ENCODE data around the gene FGF7.
"Not testable (repeated sequence)": the region's sequence is repeated elsewhere in the genome, so short reads cannot be mapped to it uniquely, and the experiment has no call there.

The FGF7 gene

DNA sequence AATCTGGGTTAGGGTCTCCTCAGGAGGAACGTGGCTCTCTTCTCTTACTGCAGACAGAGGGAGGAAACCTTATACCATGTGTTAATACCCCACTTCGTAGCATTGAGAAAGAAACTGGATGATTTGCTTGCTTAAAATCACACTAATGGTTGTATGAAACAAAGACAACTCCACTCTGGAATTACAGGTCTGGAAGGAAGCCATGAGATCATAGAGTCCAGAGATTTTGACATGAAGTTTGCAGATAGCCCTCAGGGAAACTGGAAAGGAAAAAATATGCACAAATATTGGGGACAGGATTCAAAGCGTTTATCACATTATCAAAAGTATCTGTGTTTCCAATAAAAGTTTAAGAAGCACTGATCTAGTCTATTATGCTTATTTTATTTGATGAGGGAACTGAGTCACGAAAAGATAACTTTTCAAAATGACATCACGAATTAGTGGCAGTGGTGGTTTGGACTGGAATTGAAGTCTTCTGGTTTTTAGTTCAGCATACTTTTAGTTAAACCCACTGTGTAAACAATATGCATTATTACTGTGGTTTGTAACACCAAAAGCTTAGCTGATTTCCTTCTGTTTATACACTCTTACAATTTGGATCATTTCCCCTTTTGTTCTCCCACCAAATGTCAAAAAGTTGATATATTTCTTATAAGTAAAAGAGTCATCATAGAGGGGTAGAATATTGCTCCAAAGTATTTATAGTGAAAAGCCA, 16.8 kb downstream of the FGF7 start:
- no peak for ATAC-seq

- ATAC-seq, result no peak
Measured at GRCh38 chr15:49441356-49441755, 18.3 kb downstream of the FGF7 start.

- ATAC-seq, result no peak
Measured at GRCh38 chr15:49441816-49442215, 18.8 kb downstream of the FGF7 start.

GRCh38 chr15:49452595-49452994, 29.6 kb downstream of the FGF7 start:
- no peak for ATAC-seq

GRCh38 chr15:49456166-49456565, 33.1 kb downstream of the FGF7 start:
- ATAC-seq, result no peak

DNA sequence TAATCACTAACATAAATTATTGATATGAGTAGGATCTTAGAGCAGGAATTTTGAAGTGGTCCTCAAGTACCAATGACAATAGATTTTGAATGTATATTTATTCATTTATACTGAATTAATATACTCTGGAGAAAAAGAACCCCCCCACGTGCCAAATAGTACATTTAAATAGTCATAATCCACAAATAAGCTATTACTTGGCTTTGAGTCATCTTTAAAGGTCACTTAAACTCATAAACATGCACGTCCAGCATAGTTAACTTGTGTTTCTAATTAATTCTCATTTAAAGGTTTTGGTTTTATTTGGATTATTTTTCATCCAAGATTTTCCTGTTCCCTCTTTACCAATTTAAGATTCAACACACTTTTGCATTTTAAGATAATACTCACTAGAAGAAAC, 35.1 kb downstream of the FGF7 start:
- ATAC-seq, result no peak

- no peak for ATAC-seq
Measured at GRCh38 chr15:49460411-49460941, 37.4 kb downstream of the FGF7 start.

DNA sequence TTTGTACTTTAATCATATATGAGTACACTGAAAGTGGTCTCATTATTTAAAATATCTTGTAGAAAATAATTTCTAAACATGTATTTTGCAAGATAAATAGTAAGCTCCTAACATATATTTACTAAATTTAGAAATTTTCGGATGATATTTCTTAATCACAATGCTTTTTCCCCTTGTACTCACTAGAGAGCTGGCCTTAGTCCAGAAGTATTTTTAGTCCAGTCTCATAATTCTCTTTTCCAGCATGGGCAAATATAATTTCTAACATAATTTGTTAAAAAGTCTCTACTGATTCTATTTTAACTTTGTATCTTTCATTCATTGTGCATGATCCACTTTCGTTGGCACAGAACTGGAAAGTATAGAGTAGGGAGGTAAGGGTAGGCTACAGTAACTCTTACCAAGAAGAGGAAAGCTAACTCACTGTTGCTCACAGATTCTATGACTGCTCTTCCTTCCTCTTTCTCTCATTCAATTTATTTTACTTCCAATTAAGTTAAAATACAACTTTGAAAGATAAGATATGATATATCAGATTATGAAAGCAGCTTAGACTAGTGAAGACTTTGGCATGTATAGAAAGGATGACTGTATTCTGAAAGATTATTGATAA, 39.3 kb downstream of the FGF7 start:
- ATAC-seq, result no peak

- ATAC-seq, result no peak
Measured at GRCh38 chr15:49464522-49464921, 41.5 kb downstream of the FGF7 start.

DNA sequence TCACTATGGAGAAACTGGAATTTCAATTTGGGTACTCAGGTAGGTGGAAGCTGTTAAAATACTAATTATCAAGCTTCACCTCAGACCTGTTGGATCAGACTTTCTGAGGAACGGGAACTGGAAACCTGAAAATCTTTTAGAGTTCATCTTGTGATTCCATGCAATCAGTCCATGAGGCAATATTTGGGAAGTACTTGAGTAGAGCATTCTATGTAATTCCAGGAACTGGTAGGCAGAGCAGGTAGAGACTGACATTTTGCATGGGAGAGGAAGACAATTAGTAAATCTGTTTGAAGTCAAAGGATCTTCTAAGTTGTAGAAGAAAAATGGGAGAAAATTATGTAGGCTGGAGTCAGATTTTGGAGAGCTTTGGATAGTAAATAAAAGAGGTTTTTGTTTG, 43.1 kb downstream of the FGF7 start:
- ATAC-seq, result no peak

DNA sequence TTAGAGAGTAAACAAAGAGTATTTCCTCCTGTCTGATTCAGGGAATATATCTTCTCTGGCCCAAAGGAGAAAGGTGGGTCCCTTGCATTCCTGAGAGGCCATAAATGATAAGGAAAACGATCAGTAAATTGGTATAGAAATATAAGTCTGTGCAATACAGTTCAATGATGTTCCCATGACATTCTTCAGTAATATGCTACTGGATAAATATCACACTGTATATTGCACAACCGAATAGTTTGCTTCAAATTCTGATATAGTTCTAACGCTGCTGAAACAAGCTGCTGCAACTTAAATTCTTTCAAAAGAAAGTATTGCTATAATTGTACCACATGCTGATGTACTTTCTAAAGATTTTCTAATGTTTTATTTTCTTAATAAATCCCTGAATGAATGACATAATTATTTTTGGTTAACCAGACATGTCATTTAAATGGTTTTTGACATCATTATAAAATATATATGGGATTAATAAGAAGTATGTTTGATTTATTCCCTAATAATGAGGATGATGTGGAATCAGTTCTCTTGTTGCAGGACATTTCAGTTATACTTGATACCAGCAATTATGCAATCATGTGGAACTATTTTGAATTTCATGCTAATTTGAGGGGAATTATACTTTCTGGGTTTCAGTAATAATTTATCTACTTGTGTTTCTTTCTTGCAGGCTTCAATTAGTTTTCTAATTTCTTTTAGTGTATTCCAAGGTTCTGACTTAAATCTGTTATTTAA, 44.9 kb downstream of the FGF7 start:
- no peak for ATAC-seq

DNA sequence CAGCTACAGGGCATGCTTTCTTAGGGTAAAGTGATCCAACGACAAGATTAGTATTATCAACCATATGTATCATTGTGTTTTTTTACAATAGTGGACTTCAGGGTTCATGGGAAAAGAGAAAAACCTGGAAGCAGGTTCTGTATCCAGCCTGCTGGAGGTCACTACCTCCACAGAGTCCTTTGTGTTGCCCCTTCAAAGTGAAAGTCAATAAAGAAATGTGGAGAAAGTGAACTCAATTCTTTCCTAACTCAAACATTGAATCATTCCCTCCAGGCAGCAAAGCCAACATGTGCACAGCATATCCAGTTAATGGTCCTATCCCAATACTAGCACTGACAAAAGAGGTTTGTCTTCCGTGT, 45.4 kb downstream of the FGF7 start:
- ATAC-seq, result no peak

GRCh38 chr15:49471248-49471647, 48.2 kb downstream of the FGF7 start:
- not testable (repeated sequence) for ATAC-seq

GRCh38 chr15:49471733-49472132, 48.7 kb downstream of the FGF7 start:
- peak in 1 of 2 donors; percentile 41 for ATAC-seq

DNA sequence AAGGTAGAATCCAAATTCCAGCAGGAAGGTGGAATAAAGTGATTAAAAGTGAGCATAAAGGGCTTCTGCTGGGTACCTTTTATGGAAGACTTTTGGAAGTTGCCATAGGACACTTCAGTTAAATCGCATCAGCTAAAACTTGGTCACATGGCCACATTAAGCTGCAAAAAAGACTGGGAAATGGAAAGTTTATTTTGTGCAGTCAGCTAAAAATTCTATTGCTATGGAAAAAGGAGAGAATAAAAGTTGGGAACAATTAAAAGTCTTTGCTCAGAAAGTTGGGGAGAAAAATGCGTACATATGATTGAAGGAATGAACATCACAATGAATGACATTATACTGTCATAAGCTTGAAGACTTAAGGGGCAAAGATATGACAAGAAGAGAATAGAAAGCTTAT, 49.3 kb downstream of the FGF7 start:
- ATAC-seq, result no peak

- ATAC-seq, result no peak
Measured at GRCh38 chr15:49473031-49473430, 50.0 kb downstream of the FGF7 start.

GRCh38 chr15:49478021-49478420, 55.0 kb downstream of the FGF7 start:
- not testable (repeated sequence) for ATAC-seq

DNA sequence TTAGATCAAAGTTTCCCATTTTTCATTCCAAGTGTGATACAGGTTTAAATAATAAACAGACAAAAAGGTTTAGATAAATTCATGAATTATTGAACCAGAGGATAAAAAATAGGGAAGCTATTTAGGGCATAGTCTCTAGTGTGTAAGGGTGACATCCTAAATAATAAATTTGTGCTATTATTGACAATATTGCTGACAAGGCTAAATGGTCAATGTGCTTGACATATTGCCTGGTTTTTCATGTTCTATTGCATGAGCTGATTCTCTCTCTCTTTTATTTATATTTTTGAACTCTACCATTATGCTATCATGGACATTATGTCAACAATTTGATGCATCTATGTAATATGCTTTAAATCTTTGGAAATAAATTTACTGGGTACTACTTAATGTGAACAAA, 55.9 kb downstream of the FGF7 start:
- ATAC-seq, result not testable (repeated sequence)

GRCh38 chr15:49485401-49485800, 62.4 kb downstream of the FGF7 start:
- ATAC-seq, result not testable (repeated sequence)

DNA sequence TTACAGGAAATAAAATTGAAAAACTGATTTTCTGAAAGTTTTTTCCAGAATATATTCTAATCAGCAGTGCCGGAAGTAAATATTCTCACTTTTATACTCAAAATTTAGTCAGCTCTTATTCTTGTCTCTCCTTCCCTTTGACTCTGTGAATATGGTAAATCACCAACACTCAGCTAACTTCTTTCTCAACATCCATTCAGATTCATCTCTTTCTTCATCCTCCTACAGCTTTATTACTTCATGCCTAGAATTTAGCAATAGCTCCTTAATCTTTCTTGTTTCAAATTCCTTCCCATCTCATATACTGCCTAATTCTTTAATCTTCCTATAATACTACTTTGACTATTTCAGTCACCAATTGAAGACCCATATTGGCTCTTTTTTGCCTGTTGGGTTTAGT, 67.9 kb downstream of the FGF7 start:
- no peak for ATAC-seq

GRCh38 chr15:49492151-49492550, 69.1 kb downstream of the FGF7 start:
- no peak for ATAC-seq

DNA sequence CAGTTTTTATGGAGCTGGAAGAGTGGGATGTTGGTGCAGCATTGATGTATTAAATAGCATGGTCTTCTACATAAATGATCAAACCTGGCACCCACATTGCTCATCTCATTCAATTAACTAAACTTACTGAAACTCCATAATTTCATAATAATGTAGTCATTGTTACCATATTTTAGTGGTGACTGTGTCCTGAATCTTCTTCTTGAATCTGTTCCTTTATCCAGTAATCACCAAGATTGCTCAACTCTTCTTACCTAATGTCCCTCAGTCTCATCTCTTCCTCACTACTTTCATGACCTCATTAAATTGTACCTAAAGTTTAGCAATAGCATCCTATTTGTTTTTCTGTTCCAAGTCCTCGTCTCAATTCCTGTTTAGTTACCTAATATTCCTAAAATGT, 69.8 kb downstream of the FGF7 start:
- ATAC-seq, result no peak

GRCh38 chr15:49494842-49495241, 71.8 kb downstream of the FGF7 start:
- ATAC-seq, result no peak

Data from activated CD4-positive, CD25-positive, alpha-beta regulatory T cell treated with anti-CD3 and anti-CD28 coated beads, Interleukin-2, amount 50 U/mL, for 24 hours (primary cell).